ENCODE measurements around the gene C16orf89.
"Not testable (repeated sequence)": the region's sequence is repeated elsewhere in the genome, so short reads cannot be mapped to it uniquely, and the experiment has no call there.

Gene C16orf89

GRCh38 chr16:5084802-5085201 is 19.0 kb upstream of the C16orf89 start:
- DNase-seq (ENCODE audit: low spot score) = peak; percentile 39

GRCh38 chr16:5084099-5084731 is 18.5 kb upstream of the C16orf89 start:
- not testable (repeated sequence) for DNase-seq (ENCODE audit: low spot score)

GRCh38 chr16:5083646-5084045 is 17.9 kb upstream of the C16orf89 start:
- not testable (repeated sequence) for DNase-seq (ENCODE audit: low spot score)

GRCh38 chr16:5080996-5081395 is 15.2 kb upstream of the C16orf89 start:
- not testable (repeated sequence) for DNase-seq (ENCODE audit: low spot score)

- not testable (repeated sequence) for DNase-seq (ENCODE audit: low spot score)
These were observed 14.7 kb upstream of the C16orf89 start for GRCh38 chr16:5080461-5080860.

GRCh38 chr16:5078626-5079025 is 12.9 kb upstream of the C16orf89 start:
- no peak for DNase-seq (ENCODE audit: low spot score)

- no peak for DNase-seq (ENCODE audit: low spot score)
These were observed 11.5 kb upstream of the C16orf89 start for GRCh38 chr16:5077304-5077703.

- DNase-seq (ENCODE audit: low spot score) = no peak
These were observed 9.9 kb upstream of the C16orf89 start for GRCh38 chr16:5075637-5076036.

- DNase-seq (ENCODE audit: low spot score) = not testable (repeated sequence)
These were observed 8.0 kb upstream of the C16orf89 start for GRCh38 chr16:5073771-5074170.

GRCh38 chr16:5073279-5073629 is 7.5 kb upstream of the C16orf89 start:
- no peak for DNase-seq (ENCODE audit: low spot score)

- DNase-seq (ENCODE audit: low spot score) = peak; percentile 7
These were observed 6.8 kb upstream of the C16orf89 start for GRCh38 chr16:5072334-5073278.

GRCh38 chr16:5071681-5072333 is 6.1 kb upstream of the C16orf89 start, which contains the start of gene ALG1:
Gene ALG1 (plus strand): TSS chr16:5071843. CDS start chr16:5071850, 7 bp downstream.
- DNase-seq (ENCODE audit: low spot score) = peak; percentile 87

GRCh38 chr16:5071341-5071680 is 5.6 kb upstream of the C16orf89 start:
- DNase-seq (ENCODE audit: low spot score) = no peak

GRCh38 chr16:5070431-5071186 is 4.9 kb upstream of the C16orf89 start:
- DNase-seq (ENCODE audit: low spot score) = no peak

GRCh38 chr16:5069854-5070253 is 4.1 kb upstream of the C16orf89 start:
- DNase-seq (ENCODE audit: low spot score) = no peak

- no peak for DNase-seq (ENCODE audit: low spot score)
These were observed 3.3 kb upstream of the C16orf89 start for GRCh38 chr16:5069048-5069447.

GRCh38 chr16:5066511-5066910 is 755 bp upstream of the C16orf89 start:
- no peak for DNase-seq (ENCODE audit: low spot score)

GRCh38 chr16:5065326-5065725 is 430 bp downstream of the C16orf89 start:
- no peak for DNase-seq (ENCODE audit: low spot score)

GRCh38 chr16:5064915-5065314 is 841 bp downstream of the C16orf89 start:
- no peak for DNase-seq (ENCODE audit: low spot score)

GRCh38 chr16:5062790-5063765 is 2.7 kb downstream of the C16orf89 start:
- no peak for DNase-seq (ENCODE audit: low spot score)

GRCh38 chr16:5062051-5062450 is 3.7 kb downstream of the C16orf89 start:
- DNase-seq (ENCODE audit: low spot score) = no peak

Measured in kidney tubule cell (primary cell).